Fibroblast of lung (primary cell): ENCODE measurements around the gene GNPTG. TPM values are rescaled to one million over a fixed set of nuclear protein-coding genes. Genes with fewer than 3 reads are reported as not detected.

Source experiments
- DNase-seq, 2 donors: peaks; one replicate each; pipeline versions ENCODE4 v3.0.0 to v3.0.0-alpha.2; 2010; ENCODE audit warnings: low read depth in 2 of 2
- H2AFZ ChIP-seq: 2 replicates; pipeline ENCODE4 v1.5.1; 2012; ENCODE audit warnings: low read length, control low read depth, inconsistent platforms
- H3K27ac ChIP-seq: 2 replicates; pipeline ENCODE4 v1.5.1; 2011; ENCODE audit warnings: low read length, control low read depth; ENCODE audit not compliant: insufficient read depth
- H3K27me3 ChIP-seq: 2 replicates; pipeline ENCODE4 v1.5.1; 2011; ENCODE audit warnings: mild to moderate bottlenecking, low read length; ENCODE audit not compliant: control insufficient read depth, insufficient read depth
- H3K36me3 ChIP-seq: 2 replicates; pipeline ENCODE4 v1.5.1; 2011; ENCODE audit warnings: low read length; ENCODE audit not compliant: control insufficient read depth, insufficient read depth
- H3K4me1 ChIP-seq: 2 replicates; pipeline ENCODE4 v1.5.1; 2011; ENCODE audit warnings: low read length; ENCODE audit not compliant: control insufficient read depth, insufficient read depth; ENCODE audit errors: extremely low read depth
- H3K4me2 ChIP-seq: 2 replicates; pipeline ENCODE4 v1.5.1; 2011; ENCODE audit warnings: low read length, control low read depth; ENCODE audit not compliant: insufficient read depth; ENCODE audit errors: extremely low read depth
- H3K4me3 ChIP-seq, 4 experiments: fragments of 200-600 bp in 1 of 4; sonication (generic) in 1 of 4; replicated peaks in 1 of 4; 2 replicates each; pipeline ENCODE4 v1.5.1; 2011 to 2016; ENCODE audit warnings: low read length in 4 of 4, low read depth in 3 of 4, mild to moderate bottlenecking in 3 of 4, control low read depth in 2 of 4, inconsistent platforms in 1 of 4, mixed read lengths in 1 of 4; ENCODE audit not compliant: insufficient read depth in 1 of 4; ENCODE audit errors: control extremely low read depth in 1 of 4
- H3K79me2 ChIP-seq: 2 replicates; pipeline ENCODE4 v1.5.1; 2012; ENCODE audit warnings: mild to moderate bottlenecking, low read length, inconsistent platforms; ENCODE audit not compliant: control insufficient read depth, insufficient read depth
- H3K9ac ChIP-seq: 2 replicates; pipeline ENCODE4 v1.5.1; 2011; ENCODE audit warnings: mild to moderate bottlenecking, low read length, control low read depth; ENCODE audit not compliant: insufficient read depth
- H3K9me3 ChIP-seq: 2 replicates; pipeline ENCODE4 v1.5.1; 2012; ENCODE audit warnings: low read depth, low read length; ENCODE audit not compliant: control insufficient read depth, insufficient read depth
- H4K20me1 ChIP-seq: 2 replicates; pipeline ENCODE4 v1.5.1; 2011; ENCODE audit warnings: low read length; ENCODE audit not compliant: control insufficient read depth, insufficient read depth; ENCODE audit errors: extremely low read depth
- CTCF ChIP-seq, 2 donors: IDR thresholded peaks in 1 of 2; conservative IDR thresholded peaks in 1 of 2; 1 replicate in 1 of 2; 2 replicates in 1 of 2; pipeline ENCODE4 v1.5.1; 2011 to 2012; ENCODE audit warnings: low read length in 2 of 2, control low read depth in 1 of 2, inconsistent platforms in 1 of 2, low read depth in 1 of 2, mild to moderate bottlenecking in 1 of 2
- EZH2 ChIP-seq: IDR thresholded peaks from 2 replicates; pipeline ENCODE4 v1.5.1; 2012; ENCODE audit warnings: low read length, control low read depth, mild to moderate bottlenecking; ENCODE audit errors: missing control alignments
- polyA plus RNA-seq, 2 donors: library from polyadenylated mRNA; depleted of rRNA in 1 of 2; stranded (reverse) in 1 of 2; unstranded in 1 of 2; fragments of >200 nt; gene quantifications; 2 replicates each; pipeline ENCODE4 v1.2.1, GENCODE V29; 2011 to 2012; ENCODE audit warnings: missing spikeins in 1 of 2
- total RNA-seq: library from RNA; depleted of rRNA; stranded (reverse); fragments of >200 nt; gene quantifications from 2 replicates; pipeline ENCODE4 v1.2.1, GENCODE V29; 2014

The GNPTG gene
- total and polyA plus RNA-seq, 2 donors (not counting 1 experiment from before 2014, with no cell fraction given) = 40.8 to 43.2 TPM

- H3K4me1 ChIP-seq = peaks cover 10% of the 10 kb centered on the region
- no peak overlapping the region for H2AFZ ChIP-seq
- no peak for DNase-seq
- peaks cover 88% of the 10 kb centered on the region for H3K79me2 ChIP-seq
- H3K4me3 ChIP-seq = no peak overlapping the region
- peaks cover 48% of the 10 kb centered on the region for H3K36me3 ChIP-seq
- H3K9me3 ChIP-seq = no peaks in the 10 kb centered on the region
- no peak overlapping the region for H3K27ac ChIP-seq
- H3K27me3 ChIP-seq = no peaks in the 10 kb centered on the region
- no peak overlapping the region for H3K9ac ChIP-seq
- H4K20me1 ChIP-seq = peaks cover 3% of the 10 kb centered on the region
- H3K4me2 ChIP-seq = no peak overlapping the region
- no peak for TF ChIP-seq CTCF (conservative IDR thresholded peaks at IDR 0.05 in 1 of 2, IDR thresholded peaks at IDR 0.05 in 1 of 2; ENCODE audit: low read depth in 1 of 2, low read length in 2 of 2)
- no peak for TF ChIP-seq EZH2
Observed at GRCh38 chr16:1314399-1315068, 37.2 kb upstream of the GNPTG start.

GRCh38 chr16:1315081-1316032, 36.4 kb upstream of the GNPTG start:
- H3K27ac ChIP-seq = no peak overlapping the region
- TF ChIP-seq EZH2 = no peak
- TF ChIP-seq CTCF (conservative IDR thresholded peaks at IDR 0.05 in 1 of 2, IDR thresholded peaks at IDR 0.05 in 1 of 2; ENCODE audit: low read depth in 1 of 2, low read length in 2 of 2) = no peak
- no peaks in the 10 kb centered on the region for H3K27me3 ChIP-seq
- H3K9ac ChIP-seq = no peak overlapping the region
- H3K9me3 ChIP-seq = no peaks in the 10 kb centered on the region
- no peak overlapping the region for H3K4me3 ChIP-seq
- no peak overlapping the region for H2AFZ ChIP-seq
- no peak overlapping the region for H3K4me2 ChIP-seq
- H3K36me3 ChIP-seq = peaks cover 56% of the 10 kb centered on the region
- H4K20me1 ChIP-seq = peaks cover 3% of the 10 kb centered on the region
- no peak for DNase-seq
- peaks cover 85% of the 10 kb centered on the region for H3K79me2 ChIP-seq
- peaks cover 10% of the 10 kb centered on the region for H3K4me1 ChIP-seq

GRCh38 chr16:1316033-1316405, 35.7 kb upstream of the GNPTG start:
- Histone ChIP-seq H3K79me2 (peaks cover 79% of the 10 kb centered on the region), H3K4me2 (no peak overlapping the region), H3K9ac (no peak overlapping the region), H2AFZ (no peak overlapping the region), H3K36me3 (peaks cover 61% of the 10 kb centered on the region), H3K27me3 (no peaks in the 10 kb centered on the region), H3K9me3 (no peaks in the 10 kb centered on the region), H4K20me1 (peaks cover 3% of the 10 kb centered on the region), H3K4me1 (peaks cover 10% of the 10 kb centered on the region), H3K27ac (no peak overlapping the region), H3K4me3 (no peak overlapping the region)
- DNase-seq = no peak
- TF ChIP-seq EZH2 = no peak
- TF ChIP-seq CTCF (conservative IDR thresholded peaks at IDR 0.05 in 1 of 2, IDR thresholded peaks at IDR 0.05 in 1 of 2; ENCODE audit: low read depth in 1 of 2, low read length in 2 of 2) = no peak
